GM20000 (cell line): ENCODE results near the gene BAIAP2.

ENCODE experiments used
- DNase-seq: peaks from one replicate; pipeline ENCODE4 v3.0.0; 2012; ENCODE audit warnings: low spot score
- CTCF ChIP-seq: IDR thresholded peaks from 2 replicates; pipeline ENCODE4 v1.5.1; 2012; ENCODE audit warnings: mild to moderate bottlenecking, control low read depth; ENCODE audit errors: extremely low read depth, missing control alignments

The BAIAP2 gene

GRCh38 chr17:81037798-81038733 lies 3.1 kb downstream of the BAIAP2 start:
- TF ChIP-seq CTCF: no peak
- no peak for DNase-seq

DNA sequence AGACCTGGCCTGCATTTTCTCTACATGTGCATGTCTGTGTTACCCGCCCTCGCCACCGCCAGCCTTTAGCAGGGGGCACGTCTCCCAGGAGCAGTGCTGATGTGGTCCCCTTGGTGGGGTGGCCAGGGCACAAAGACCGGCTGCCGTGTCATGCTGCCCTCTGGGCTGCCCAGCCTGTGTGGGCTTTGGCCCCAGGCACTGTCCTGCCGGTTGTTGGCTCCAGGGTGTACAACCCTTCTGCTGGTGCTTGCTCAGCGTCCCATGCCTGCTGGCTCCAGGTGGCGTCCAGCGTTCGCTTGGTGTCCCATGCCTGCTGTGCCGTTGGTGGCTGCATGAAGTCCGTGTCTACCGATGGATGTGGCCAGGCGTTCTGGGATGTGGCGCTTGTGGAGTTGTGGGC lies 4.1 kb downstream of the BAIAP2 start:
- no peak for TF ChIP-seq CTCF
- DNase-seq: no peak

- no peak for TF ChIP-seq CTCF
- DNase-seq: no peak
These were observed 5.2 kb downstream of the BAIAP2 start for GRCh38 chr17:81039854-81040758.

- TF ChIP-seq CTCF: peak; percentile 4
- DNase-seq: peak; percentile 63
These were observed 5.9 kb downstream of the BAIAP2 start for GRCh38 chr17:81040791-81041337.

GRCh38 chr17:81042606-81043005 lies 7.7 kb downstream of the BAIAP2 start:
- no peak for DNase-seq
- TF ChIP-seq CTCF: no peak

DNA sequence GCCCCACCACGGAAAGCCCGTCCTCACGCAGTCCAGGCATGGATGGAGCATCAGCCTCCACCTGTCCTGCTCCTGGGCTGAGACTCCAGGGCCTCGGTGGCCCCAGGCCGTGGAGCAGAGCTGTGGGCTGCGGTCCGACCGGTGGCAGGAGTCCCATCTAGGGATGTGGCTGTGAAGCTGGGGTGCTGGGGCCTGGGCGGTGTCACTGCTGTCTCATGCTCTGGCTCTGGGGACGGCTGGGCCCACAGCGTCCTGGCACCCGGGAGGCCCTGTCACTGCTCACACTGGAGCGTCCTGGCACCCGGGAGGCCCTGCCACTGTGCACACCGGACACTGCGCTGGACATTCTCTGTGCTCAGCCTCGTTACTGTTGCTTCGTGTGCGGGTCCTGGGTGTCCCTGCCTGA lies 8.4 kb downstream of the BAIAP2 start:
- no peak for TF ChIP-seq CTCF
- DNase-seq: no peak
